Liver (tissue), 3 donors: ENCODE measurements around the gene LRRC27.
"Not testable (repeated sequence)": the region's sequence is repeated elsewhere in the genome, so short reads cannot be mapped to it uniquely, and the experiment has no call there.

Experiments used
- CTCF ChIP-seq: fragments of 150-350 bp; IDR thresholded peaks from 2 replicates; pipeline ENCODE4 v1.5.1; 2017; ENCODE audit warnings: improper control_type of control experiment, low read depth, low read length; ENCODE audit not compliant: missing input control
- JUND ChIP-seq, 2 donors: IDR thresholded peaks; 2 replicates each; pipeline ENCODE4 v1.6.1; 2016; ENCODE audit warnings: antibody characterized with exemption in 2 of 2
- RAD21 ChIP-seq, 2 donors: IDR thresholded peaks; 2 replicates each; pipeline ENCODE4 v1.6.1; 2016; ENCODE audit warnings: antibody characterized with exemption in 2 of 2, mild to moderate bottlenecking in 2 of 2
- RXRA ChIP-seq, 2 donors: IDR thresholded peaks; 2 replicates each; pipeline ENCODE4 v1.6.1; 2017 to 2018; ENCODE audit warnings: antibody characterized with exemption in 2 of 2, mild to moderate bottlenecking in 1 of 2
- TAF1 ChIP-seq: conservative IDR thresholded peaks from 2 replicates; pipeline ENCODE4 v1.6.1; 2016; ENCODE audit warnings: antibody characterized with exemption, mild to moderate bottlenecking
- ZBTB33 ChIP-seq: IDR thresholded peaks from 2 replicates; pipeline ENCODE4 v1.6.1; 2016; ENCODE audit warnings: antibody characterized with exemption
- TF ChIP-seq, protein P1 (sequence below): IDR thresholded peaks from 2 replicates; pipeline ENCODE4 v1.6.1; 2016; ENCODE audit warnings: antibody characterized with exemption, mild to moderate bottlenecking
- donor health status: healthy.
- donor health status: healthy.

DNA sequence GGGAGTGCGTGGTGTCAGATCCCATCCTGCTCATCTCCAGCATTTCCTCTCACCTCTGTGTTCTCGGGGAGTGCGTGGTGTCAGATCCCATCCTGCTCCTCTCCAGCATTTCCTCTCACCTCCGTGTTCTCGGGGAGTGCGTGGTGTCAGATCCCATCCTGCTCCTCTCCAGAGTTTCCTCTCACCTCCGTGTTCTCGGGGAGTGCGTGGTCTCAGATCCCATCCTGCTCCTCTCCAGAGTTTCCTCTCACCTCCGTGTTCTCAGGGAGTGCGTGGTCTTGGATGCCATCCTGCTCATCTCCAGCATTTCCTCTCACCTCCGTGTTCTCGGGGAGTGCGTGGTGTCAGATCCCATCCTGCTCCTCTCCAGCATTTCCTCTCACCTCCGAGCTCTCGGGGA lies 47.0 kb downstream of the LRRC27 start:
- not testable (repeated sequence) for TF ChIP-seq CTCF; TAF1; ZBTB33; RAD21 (IDR thresholded peaks at IDR 0.05); JUND (IDR thresholded peaks at IDR 0.05); RXRA (IDR thresholded peaks at IDR 0.05)
- TF ChIP-seq, protein P1, sequence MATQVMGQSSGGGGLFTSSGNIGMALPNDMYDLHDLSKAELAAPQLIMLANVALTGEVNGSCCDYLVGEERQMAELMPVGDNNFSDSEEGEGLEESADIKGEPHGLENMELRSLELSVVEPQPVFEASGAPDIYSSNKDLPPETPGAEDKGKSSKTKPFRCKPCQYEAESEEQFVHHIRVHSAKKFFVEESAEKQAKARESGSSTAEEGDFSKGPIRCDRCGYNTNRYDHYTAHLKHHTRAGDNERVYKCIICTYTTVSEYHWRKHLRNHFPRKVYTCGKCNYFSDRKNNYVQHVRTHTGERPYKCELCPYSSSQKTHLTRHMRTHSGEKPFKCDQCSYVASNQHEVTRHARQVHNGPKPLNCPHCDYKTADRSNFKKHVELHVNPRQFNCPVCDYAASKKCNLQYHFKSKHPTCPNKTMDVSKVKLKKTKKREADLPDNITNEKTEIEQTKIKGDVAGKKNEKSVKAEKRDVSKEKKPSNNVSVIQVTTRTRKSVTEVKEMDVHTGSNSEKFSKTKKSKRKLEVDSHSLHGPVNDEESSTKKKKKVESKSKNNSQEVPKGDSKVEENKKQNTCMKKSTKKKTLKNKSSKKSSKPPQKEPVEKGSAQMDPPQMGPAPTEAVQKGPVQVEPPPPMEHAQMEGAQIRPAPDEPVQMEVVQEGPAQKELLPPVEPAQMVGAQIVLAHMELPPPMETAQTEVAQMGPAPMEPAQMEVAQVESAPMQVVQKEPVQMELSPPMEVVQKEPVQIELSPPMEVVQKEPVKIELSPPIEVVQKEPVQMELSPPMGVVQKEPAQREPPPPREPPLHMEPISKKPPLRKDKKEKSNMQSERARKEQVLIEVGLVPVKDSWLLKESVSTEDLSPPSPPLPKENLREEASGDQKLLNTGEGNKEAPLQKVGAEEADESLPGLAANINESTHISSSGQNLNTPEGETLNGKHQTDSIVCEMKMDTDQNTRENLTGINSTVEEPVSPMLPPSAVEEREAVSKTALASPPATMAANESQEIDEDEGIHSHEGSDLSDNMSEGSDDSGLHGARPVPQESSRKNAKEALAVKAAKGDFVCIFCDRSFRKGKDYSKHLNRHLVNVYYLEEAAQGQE: not testable (repeated sequence)
